HG03045 (cell line): ENCODE results near the gene CCT3.

Experiments used
- ATAC-seq: cut with Tn5 transposase; IDR thresholded peaks from one replicate; pipeline ENCODE4 v1.9.1; 2021; ENCODE audit warnings: mild to moderate bottlenecking, moderate library complexity; ENCODE audit not compliant: unreplicated experiment

The CCT3 gene

DNA sequence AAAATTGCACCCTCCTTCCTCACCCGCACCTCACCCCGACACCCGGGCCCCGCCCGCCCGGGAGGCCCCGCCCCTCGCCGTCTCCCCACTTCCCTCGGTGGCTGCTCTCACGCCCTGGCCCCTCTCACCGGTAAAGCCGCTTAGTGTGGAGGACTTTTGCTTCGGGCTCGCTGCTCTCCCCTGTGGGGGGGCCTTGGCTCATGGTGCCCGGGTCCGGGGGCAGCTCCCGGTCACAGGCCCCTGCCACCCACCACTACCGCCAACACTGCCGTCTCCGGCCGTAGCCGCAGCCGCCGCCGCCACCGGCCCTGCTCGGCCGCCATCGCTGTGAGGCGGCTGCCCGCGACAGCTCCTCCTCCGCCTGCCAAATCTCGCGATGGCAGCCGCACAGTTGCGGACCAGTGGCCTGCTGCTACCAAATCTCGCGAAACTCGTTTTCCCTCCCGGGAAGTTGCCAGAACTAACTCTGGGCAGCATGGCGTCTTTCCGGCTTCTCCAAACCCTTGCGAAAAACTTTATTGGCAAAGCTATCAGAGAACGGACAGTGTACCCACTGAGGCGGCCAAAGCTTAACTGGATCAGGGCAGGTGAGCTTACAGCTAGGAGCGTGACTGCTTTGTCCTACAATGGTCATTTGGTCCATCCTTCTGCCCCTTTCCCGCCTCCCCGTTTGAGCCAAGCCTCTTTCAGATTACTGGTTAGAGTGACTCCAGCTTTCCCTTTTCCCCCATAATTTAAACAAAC is 55.4 kb downstream of the CCT3 start, which contains the start of gene SMG5:
SMG5 (minus strand) TSS at position 347 of the 744 bp plus-strand sequence; CDS start at position 202, 145 bp downstream.
- peak; percentile 82 for ATAC-seq

DNA sequence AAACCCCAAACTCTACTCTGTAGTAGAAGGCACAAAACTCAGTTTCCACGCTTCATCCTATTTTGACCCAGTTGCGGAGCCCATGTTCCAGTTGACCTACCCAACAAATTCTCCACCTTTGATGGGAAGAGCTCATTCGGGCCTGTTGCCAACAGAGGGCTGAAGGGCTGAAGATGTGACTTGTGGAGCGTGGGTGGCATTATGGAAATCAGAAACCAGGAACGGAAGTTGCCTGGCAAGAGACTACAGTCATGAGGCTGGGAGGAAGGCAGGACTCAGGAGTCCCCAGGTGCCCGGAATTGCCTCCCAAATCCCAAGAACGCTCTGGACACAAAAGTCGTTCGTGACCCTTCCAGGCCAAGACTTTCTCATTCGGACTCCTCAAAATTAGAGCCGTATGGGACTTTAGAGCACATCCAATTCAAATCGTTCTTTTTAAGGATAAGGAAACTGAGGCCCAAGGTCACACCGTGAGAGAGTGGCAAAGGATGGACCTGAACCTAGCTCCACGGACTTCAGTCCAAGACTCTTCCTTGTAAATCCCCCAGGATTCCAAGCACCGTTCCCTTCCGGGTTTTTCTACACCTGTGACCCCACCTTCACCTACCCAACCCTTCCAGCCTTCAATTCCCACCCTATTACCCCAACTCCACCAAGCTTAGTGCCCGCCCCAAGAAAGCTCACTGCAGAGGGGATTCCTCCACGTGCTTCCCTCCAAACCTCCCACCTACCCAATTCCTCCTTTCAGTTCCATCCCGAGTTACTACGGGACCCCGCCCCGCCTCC is 56.2 kb downstream of the CCT3 start:
- ATAC-seq: no peak

- no peak for ATAC-seq
These were observed 56.8 kb downstream of the CCT3 start for GRCh38 chr1:156281281-156281680.

DNA sequence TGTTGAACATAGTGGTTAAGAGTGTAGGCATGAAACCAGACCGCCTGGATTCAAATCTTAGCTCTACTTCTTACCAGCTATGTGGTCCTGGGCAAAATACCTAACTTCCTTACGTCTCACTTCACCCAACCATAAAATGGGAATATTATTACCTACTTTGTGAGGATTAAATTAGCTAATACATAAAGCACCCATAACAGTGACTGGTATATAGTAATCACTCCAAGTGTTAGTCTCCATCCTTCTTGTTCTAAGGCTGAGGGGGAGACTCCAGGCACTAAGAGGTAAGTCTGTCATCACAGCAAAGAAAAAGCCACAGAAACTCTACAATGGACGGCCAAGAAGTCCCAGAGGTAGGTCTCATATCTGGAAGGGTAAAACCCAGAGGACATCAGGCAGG is 58.3 kb downstream of the CCT3 start:
- ATAC-seq: no peak

GRCh38 chr1:156276966-156277381 is 61.1 kb downstream of the CCT3 start:
- no peak for ATAC-seq

DNA sequence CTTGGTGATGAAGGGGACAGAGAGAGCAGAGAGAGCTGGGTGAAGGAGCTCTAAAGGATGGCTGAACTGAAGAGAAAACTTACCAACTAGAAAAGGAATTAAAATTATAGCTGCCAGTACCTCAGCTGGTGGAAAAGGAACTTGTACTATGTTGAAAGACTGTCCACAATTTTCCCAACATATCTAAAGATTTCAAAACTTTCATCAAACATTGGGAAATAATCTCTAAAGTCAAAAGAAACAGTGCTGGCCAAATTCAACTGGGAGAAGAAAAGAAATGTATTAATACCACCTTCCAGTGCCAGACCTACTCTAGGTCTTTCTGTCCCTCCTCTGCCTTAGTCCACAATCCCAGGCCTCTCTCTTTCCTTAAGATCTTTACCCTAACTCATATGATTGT is 61.6 kb downstream of the CCT3 start:
- no peak for ATAC-seq

GRCh38 chr1:156270314-156270713 is 67.8 kb downstream of the CCT3 start:
- no peak for ATAC-seq

DNA sequence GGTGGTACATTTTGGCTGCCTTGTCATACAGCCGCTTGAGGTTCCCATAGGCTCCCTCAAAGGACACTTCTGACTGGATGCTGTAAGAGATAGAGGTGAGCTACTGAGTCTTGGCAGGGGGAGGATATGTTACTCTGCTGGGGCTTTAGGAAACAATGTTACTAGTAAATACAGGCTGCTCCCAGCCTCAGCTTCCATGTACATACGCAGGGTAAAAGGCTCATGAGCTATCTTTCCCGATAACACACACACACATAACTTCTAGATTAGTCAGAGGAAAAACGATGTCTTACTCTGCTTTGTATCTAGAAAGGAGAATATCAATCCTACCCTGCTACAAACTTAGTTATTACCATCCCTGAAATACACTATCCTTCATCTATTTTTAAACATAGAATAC is 69.8 kb downstream of the CCT3 start:
- no peak for ATAC-seq

GRCh38 chr1:156266051-156266450 is 72.0 kb downstream of the CCT3 start:
- no peak for ATAC-seq

- no peak for ATAC-seq
These were observed 74.8 kb downstream of the CCT3 start for GRCh38 chr1:156263288-156263655.

DNA sequence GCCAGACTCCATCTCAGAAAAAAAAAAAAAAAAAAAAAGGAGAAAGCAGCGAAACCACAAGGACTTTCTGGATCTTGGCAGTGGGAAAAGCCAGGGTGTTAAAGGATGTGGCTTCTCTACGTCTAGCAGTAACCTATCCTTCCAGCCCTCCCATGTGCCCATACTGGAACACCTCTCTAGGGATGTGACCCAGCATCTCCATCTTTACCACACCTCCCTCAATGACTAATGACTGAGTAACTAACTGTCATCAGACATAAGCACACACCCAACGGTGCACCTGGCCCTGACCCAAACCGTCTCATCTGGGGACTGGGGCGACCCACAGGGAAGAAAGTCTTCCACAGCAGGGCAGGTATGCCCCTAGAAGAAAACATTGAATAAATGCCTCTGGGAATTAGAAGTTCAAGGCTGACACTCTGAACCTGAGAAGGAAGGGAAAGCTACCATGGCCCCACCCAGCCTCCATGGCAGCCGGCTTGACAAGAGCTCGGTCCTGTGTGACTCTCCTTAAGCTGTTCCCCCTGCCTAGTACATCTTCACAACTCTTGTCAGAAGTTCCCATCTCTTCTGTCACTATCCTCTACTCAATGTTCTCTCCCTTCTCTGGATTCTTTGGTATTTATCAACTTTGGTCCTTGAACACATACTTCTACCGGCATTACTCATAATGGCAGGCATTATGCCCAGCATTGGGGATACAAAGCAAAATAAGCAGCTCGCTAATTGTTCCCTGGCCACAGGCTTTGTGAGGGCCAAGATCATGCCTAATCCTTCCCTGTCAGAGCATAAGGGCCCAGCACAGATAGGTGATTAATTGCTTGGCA is 75.4 kb downstream of the CCT3 start:
- no peak for ATAC-seq

GRCh38 chr1:156260896-156261295 is 77.2 kb downstream of the CCT3 start:
- no peak for ATAC-seq

DNA sequence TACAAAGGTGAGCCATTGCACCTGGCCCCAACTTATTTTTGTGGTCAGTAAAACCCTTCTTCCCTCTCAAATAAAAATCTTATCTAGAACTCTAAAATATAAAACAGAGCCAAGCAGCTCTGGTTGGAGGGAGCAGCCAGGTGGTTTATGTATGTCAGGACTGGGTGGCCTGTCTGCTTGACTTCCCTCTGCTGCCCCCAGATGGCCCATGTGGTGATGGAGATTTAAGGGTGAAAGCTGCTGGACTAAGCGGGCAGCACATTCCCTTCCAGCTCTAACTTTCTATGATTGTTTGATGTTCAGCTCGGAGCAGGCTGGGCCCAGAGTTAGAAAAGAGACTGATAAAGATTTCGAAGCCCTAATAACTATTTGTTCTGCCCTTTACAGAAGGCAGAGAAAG is 78.3 kb downstream of the CCT3 start:
- ATAC-seq: no peak
